Fibroblast of lung (primary cell): ENCODE measurements around the gene ZNF747. TPM values are rescaled to one million over a fixed set of nuclear protein-coding genes. Genes with fewer than 3 reads are reported as not detected.

Source experiments
- DNase-seq, 2 donors: peaks; one replicate each; pipeline versions ENCODE4 v3.0.0 to v3.0.0-alpha.2; 2010; ENCODE audit warnings: low read depth in 2 of 2
- H2AFZ ChIP-seq: 2 replicates; pipeline ENCODE4 v1.5.1; 2012; ENCODE audit warnings: low read length, control low read depth, inconsistent platforms
- H3K27ac ChIP-seq: 2 replicates; pipeline ENCODE4 v1.5.1; 2011; ENCODE audit warnings: low read length, control low read depth; ENCODE audit not compliant: insufficient read depth
- H3K27me3 ChIP-seq: 2 replicates; pipeline ENCODE4 v1.5.1; 2011; ENCODE audit warnings: mild to moderate bottlenecking, low read length; ENCODE audit not compliant: control insufficient read depth, insufficient read depth
- H3K36me3 ChIP-seq: 2 replicates; pipeline ENCODE4 v1.5.1; 2011; ENCODE audit warnings: low read length; ENCODE audit not compliant: control insufficient read depth, insufficient read depth
- H3K4me1 ChIP-seq: 2 replicates; pipeline ENCODE4 v1.5.1; 2011; ENCODE audit warnings: low read length; ENCODE audit not compliant: control insufficient read depth, insufficient read depth; ENCODE audit errors: extremely low read depth
- H3K4me2 ChIP-seq: 2 replicates; pipeline ENCODE4 v1.5.1; 2011; ENCODE audit warnings: low read length, control low read depth; ENCODE audit not compliant: insufficient read depth; ENCODE audit errors: extremely low read depth
- H3K4me3 ChIP-seq, 4 experiments: fragments of 200-600 bp in 1 of 4; sonication (generic) in 1 of 4; replicated peaks in 1 of 4; 2 replicates each; pipeline ENCODE4 v1.5.1; 2011 to 2016; ENCODE audit warnings: low read length in 4 of 4, low read depth in 3 of 4, mild to moderate bottlenecking in 3 of 4, control low read depth in 2 of 4, inconsistent platforms in 1 of 4, mixed read lengths in 1 of 4; ENCODE audit not compliant: insufficient read depth in 1 of 4; ENCODE audit errors: control extremely low read depth in 1 of 4
- H3K79me2 ChIP-seq: 2 replicates; pipeline ENCODE4 v1.5.1; 2012; ENCODE audit warnings: mild to moderate bottlenecking, low read length, inconsistent platforms; ENCODE audit not compliant: control insufficient read depth, insufficient read depth
- H3K9ac ChIP-seq: 2 replicates; pipeline ENCODE4 v1.5.1; 2011; ENCODE audit warnings: mild to moderate bottlenecking, low read length, control low read depth; ENCODE audit not compliant: insufficient read depth
- H3K9me3 ChIP-seq: 2 replicates; pipeline ENCODE4 v1.5.1; 2012; ENCODE audit warnings: low read depth, low read length; ENCODE audit not compliant: control insufficient read depth, insufficient read depth
- H4K20me1 ChIP-seq: 2 replicates; pipeline ENCODE4 v1.5.1; 2011; ENCODE audit warnings: low read length; ENCODE audit not compliant: control insufficient read depth, insufficient read depth; ENCODE audit errors: extremely low read depth
- EZH2 ChIP-seq: IDR thresholded peaks from 2 replicates; pipeline ENCODE4 v1.5.1; 2012; ENCODE audit warnings: low read length, control low read depth, mild to moderate bottlenecking; ENCODE audit errors: missing control alignments
- polyA minus RNA-seq: library from RNA; depleted of rRNA, polyadenylated mRNA; stranded (reverse); fragments of >200 nt; gene quantifications from 2 replicates; pipeline ENCODE4 v1.2.3, GENCODE V29; 2011; ENCODE audit warnings: low replicate concordance
- polyA plus RNA-seq, 2 donors: library from polyadenylated mRNA; depleted of rRNA in 1 of 2; stranded (reverse) in 1 of 2; unstranded in 1 of 2; fragments of >200 nt; gene quantifications; 2 replicates each; pipeline ENCODE4 v1.2.1, GENCODE V29; 2011 to 2012; ENCODE audit warnings: missing spikeins in 1 of 2
- total RNA-seq: library from RNA; depleted of rRNA; stranded (reverse); fragments of >200 nt; gene quantifications from 2 replicates; pipeline ENCODE4 v1.2.1, GENCODE V29; 2014
- TF ChIP-seq, protein P1 (sequence below), 2 donors: IDR thresholded peaks in 1 of 2; conservative IDR thresholded peaks in 1 of 2; 1 replicate in 1 of 2; 2 replicates in 1 of 2; pipeline ENCODE4 v1.5.1; 2011 to 2012; ENCODE audit warnings: low read length in 2 of 2, control low read depth in 1 of 2, inconsistent platforms in 1 of 2, low read depth in 1 of 2, mild to moderate bottlenecking in 1 of 2

The ZNF747 gene
- total RNA-seq, result 7.4 and 10.6 TPM in 2 replicates
- polyA plus RNA-seq, result 3.9 and 4.4 TPM in 2 replicates
- polyA plus RNA-seq (2012), result 3.2 and 3.6 TPM in 2 replicates
- 2.9 and 7.4 TPM in 2 replicates for polyA minus RNA-seq

DNA sequence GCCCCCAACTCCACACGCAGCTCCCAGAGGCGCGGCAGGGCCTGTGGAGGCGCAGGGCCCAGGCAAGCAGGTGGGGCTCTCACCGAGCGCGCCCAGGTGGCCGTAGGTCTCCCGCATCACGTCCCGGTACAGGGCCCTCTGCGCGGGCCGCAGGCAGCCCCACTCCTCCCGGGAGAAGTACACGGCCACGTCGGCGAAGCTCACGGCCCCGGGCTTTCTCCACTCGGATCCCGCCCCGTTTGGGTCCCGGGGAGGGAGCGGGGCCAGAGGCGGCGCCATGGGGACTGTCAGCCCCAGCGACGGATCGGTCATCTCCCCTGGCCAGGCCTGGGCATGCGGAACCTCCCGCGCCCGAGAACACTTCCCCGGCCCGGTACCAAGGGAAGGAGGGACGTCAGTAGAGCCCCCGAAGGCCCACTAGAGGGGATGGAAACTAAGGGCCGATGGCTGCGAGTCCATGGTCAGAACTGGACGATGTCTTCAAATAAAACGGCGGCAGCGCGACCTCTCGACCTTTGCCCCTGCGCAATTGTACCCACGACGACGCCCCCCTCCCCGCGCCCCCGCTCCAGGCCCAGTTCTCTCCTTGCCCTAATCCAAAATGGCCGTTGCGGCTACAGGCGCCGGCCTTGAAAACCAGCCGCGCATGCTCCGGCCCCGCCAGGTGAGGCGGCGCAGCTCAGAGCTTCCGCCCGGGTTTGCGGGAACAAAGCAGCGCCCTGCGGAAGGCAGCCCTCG lies at the start of gene ZNF747:
Gene ZNF747 (minus strand): TSS at position 491 of the 738 bp plus-strand sequence. CDS start 179 bp downstream, at position 312.
- H3K4me3 ChIP-seq, result peak within 1 kb of the TSS; percentile 67 to 95 (median 70)
- DNase-seq, result peak; percentile 80 to 89
- H3K36me3 ChIP-seq, result peaks cover 1% of the 10 kb centered on the region
- peak within 1 kb of the TSS; percentile 88 for H3K9ac ChIP-seq
- H4K20me1 ChIP-seq, result no peaks in the 10 kb centered on the region
- H3K4me2 ChIP-seq, result peak within 1 kb of the TSS; percentile 97
- H3K9me3 ChIP-seq, result no peaks in the 10 kb centered on the region
- peak within 1 kb of the TSS; percentile 95 for H2AFZ ChIP-seq
- H3K79me2 ChIP-seq, result no peaks in the 10 kb centered on the region
- H3K4me1 ChIP-seq, result peaks cover 6% of the 10 kb centered on the region
- TF ChIP-seq, protein P1, sequence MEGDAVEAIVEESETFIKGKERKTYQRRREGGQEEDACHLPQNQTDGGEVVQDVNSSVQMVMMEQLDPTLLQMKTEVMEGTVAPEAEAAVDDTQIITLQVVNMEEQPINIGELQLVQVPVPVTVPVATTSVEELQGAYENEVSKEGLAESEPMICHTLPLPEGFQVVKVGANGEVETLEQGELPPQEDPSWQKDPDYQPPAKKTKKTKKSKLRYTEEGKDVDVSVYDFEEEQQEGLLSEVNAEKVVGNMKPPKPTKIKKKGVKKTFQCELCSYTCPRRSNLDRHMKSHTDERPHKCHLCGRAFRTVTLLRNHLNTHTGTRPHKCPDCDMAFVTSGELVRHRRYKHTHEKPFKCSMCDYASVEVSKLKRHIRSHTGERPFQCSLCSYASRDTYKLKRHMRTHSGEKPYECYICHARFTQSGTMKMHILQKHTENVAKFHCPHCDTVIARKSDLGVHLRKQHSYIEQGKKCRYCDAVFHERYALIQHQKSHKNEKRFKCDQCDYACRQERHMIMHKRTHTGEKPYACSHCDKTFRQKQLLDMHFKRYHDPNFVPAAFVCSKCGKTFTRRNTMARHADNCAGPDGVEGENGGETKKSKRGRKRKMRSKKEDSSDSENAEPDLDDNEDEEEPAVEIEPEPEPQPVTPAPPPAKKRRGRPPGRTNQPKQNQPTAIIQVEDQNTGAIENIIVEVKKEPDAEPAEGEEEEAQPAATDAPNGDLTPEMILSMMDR (conservative IDR thresholded peaks at IDR 0.05 in 1 of 2, IDR thresholded peaks at IDR 0.05 in 1 of 2; ENCODE audit: low read depth in 1 of 2, low read length in 2 of 2), result no peak
- no peak for TF ChIP-seq EZH2
- no peaks in the 10 kb centered on the region for H3K27me3 ChIP-seq
- peak within 1 kb of the TSS; percentile 87 for H3K27ac ChIP-seq

DNA sequence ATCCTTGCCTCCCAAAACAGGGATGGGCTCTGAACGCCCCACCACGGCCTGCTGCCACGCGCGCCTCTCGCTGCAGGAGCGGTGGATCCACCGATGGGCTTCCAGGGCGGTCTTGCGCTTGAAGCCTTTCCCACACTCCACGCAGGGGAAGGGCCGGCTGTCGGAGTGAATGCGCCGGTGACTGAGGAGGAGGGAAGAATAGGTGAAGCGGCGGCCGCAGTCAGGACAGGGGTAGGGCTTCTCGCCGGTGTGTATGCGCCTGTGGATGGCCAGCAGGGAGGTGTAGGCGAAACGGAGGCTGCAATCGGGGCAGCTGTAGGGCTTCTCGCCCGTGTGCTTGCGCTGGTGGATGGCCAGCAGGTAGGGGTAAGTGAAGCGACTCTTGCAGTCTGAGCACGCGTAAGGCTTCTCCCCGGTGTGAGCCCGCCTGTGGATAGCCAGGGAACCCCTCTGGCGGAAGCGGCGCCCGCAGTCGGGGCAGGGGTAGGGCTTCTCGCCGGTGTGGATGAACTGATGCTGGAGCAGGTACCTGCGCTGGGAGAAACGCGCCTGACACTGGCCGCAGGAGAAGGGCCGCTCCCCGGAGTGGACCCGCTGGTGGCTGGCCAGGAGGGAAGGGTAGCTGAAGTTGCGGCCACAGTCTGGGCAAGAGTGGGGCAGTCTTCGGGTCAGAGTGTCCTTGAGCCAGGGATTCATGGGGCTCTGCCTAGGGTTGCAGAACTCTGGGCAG lies 48.1 kb upstream of the ZNF747 start:
- H3K79me2 ChIP-seq, result peaks cover 10% of the 10 kb centered on the region

GRCh38 chr16:30581457-30581856 lies 46.8 kb upstream of the ZNF747 start:
- Histone ChIP-seq H4K20me1 (no peaks in the 10 kb centered on the region), H3K27ac (no peak overlapping the region), H3K36me3 (peaks cover 2% of the 10 kb centered on the region)

More for the DNA sequence above, 48.1 kb upstream of the ZNF747 start:
- H3K9ac ChIP-seq, result no peak overlapping the region
- no peaks in the 10 kb centered on the region for H3K27me3 ChIP-seq
- TF ChIP-seq EZH2, result no peak
- TF ChIP-seq, protein P1 (conservative IDR thresholded peaks at IDR 0.05 in 1 of 2, IDR thresholded peaks at IDR 0.05 in 1 of 2; ENCODE audit: low read depth in 1 of 2, low read length in 2 of 2), result no peak
- H3K9me3 ChIP-seq, result no peaks in the 10 kb centered on the region
- DNase-seq, result no peak
- H3K36me3 ChIP-seq, result peaks cover 2% of the 10 kb centered on the region
- no peaks in the 10 kb centered on the region for H4K20me1 ChIP-seq
- H3K4me1 ChIP-seq, result peaks cover 4% of the 10 kb centered on the region
- H3K27ac ChIP-seq, result no peak overlapping the region
- H3K4me2 ChIP-seq, result no peak overlapping the region
- H3K4me3 ChIP-seq, result no peak overlapping the region
- no peak overlapping the region for H2AFZ ChIP-seq

More at GRCh38 chr16:30581457-30581856, 46.8 kb upstream of the ZNF747 start:
- no peak overlapping the region for H3K9ac ChIP-seq
- no peaks in the 10 kb centered on the region for H3K9me3 ChIP-seq
- H3K4me1 ChIP-seq, result peaks cover 4% of the 10 kb centered on the region
- H3K4me3 ChIP-seq, result no peak overlapping the region
- no peak for TF ChIP-seq EZH2
- TF ChIP-seq, protein P1 (conservative IDR thresholded peaks at IDR 0.05 in 1 of 2, IDR thresholded peaks at IDR 0.05 in 1 of 2; ENCODE audit: low read depth in 1 of 2, low read length in 2 of 2), result no peak
- no peak overlapping the region for H3K4me2 ChIP-seq
- H2AFZ ChIP-seq, result no peak overlapping the region
- DNase-seq, result no peak
- H3K79me2 ChIP-seq, result peaks cover 6% of the 10 kb centered on the region
- H3K27me3 ChIP-seq, result no peaks in the 10 kb centered on the region
